ENCODE measurements around the gene SCNM1. TPM values are rescaled to one million over a fixed set of nuclear protein-coding genes. Genes with fewer than 3 reads are reported as not detected.

The SCNM1 gene
- total RNA-seq, 2 experiments from 2014 or later, result 54.1 to 70.9 TPM

DNA sequence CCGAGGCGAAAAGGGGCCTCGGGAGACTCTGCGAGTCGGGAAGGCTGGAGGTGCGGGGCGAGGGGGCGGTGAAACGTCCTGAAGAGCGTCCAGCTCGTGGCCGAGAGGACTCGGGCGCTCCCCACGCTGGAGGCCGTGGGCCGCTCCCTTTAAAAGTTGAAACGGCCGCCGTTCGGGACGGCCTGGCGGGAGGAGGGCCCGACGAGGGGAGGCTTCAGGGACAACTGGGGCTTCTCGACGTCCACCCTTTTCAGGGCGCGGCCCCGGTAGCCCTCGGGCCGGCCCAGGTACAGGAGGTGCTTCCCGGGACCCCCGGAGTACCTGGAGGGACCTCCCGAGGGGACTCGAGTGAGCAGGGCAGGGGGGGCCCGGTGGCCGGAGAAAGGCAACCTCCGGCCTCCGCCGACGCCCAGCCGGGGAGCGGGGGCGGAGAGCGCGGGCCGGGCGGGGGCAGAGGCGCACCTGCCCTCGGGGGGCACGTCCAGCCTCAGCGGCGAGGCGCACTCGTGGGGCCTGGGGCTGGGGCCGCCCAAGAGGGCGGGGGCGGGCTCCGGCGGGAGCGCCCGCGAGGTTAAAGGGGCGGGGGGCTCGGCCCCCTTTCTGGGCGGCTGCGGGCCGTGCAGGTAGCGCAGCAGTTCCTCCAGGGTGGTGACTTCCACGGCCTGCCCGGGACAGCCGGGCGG, 33.5 kb upstream of the SCNM1 start:
- intact Hi-C loops (cut with micrococcal nuclease; ENCODE audit: unreplicated experiment), result no loop called here
- no peak overlapping the region for H3K4me2 ChIP-seq (ENCODE audit: low read length)
- no peak for DNase-seq (ENCODE audit: low spot score)
- H4K20me1 ChIP-seq (ENCODE audit: insufficient read depth, low read length), result no peaks in the 10 kb centered on the region
- H3K36me3 ChIP-seq (ENCODE audit: insufficient read depth, low read length), result no peaks in the 10 kb centered on the region
- no peak overlapping the region for H3K4me3 ChIP-seq (ENCODE audit: low read depth, low read length, poor library complexity, severe bottlenecking)
- no peak overlapping the region for H2AFZ ChIP-seq (ENCODE audit: low read length)
- ChIA-PET POLR2A (no interaction called here), CTCF (ENCODE audit: unreplicated experiment) (no interaction called here)
- no peaks in the 10 kb centered on the region for H3K4me1 ChIP-seq (ENCODE audit: insufficient read depth, low read length, poor library complexity, severe bottlenecking)
- TF ChIP-seq EZH2phosphoT487 (IDR thresholded peaks at IDR 0.05; ENCODE audit: borderline replicate concordance, low read depth, low read length), result no peak
- TF ChIP-seq, protein P1, sequence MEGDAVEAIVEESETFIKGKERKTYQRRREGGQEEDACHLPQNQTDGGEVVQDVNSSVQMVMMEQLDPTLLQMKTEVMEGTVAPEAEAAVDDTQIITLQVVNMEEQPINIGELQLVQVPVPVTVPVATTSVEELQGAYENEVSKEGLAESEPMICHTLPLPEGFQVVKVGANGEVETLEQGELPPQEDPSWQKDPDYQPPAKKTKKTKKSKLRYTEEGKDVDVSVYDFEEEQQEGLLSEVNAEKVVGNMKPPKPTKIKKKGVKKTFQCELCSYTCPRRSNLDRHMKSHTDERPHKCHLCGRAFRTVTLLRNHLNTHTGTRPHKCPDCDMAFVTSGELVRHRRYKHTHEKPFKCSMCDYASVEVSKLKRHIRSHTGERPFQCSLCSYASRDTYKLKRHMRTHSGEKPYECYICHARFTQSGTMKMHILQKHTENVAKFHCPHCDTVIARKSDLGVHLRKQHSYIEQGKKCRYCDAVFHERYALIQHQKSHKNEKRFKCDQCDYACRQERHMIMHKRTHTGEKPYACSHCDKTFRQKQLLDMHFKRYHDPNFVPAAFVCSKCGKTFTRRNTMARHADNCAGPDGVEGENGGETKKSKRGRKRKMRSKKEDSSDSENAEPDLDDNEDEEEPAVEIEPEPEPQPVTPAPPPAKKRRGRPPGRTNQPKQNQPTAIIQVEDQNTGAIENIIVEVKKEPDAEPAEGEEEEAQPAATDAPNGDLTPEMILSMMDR (conservative IDR thresholded peaks at IDR 0.05; ENCODE audit: low read length), result no peak
- no peaks in the 10 kb centered on the region for H3K9me3 ChIP-seq (ENCODE audit: low read length)
- BruUV-seq (replicated peaks), result no TSS peak
- no peak overlapping the region for H3K27ac ChIP-seq (ENCODE audit: low read depth, low read length, poor library complexity, severe bottlenecking)
- no peaks in the 10 kb centered on the region for H3K79me2 ChIP-seq (ENCODE audit: insufficient read depth, low read depth, low read length)
- no peaks in the 10 kb centered on the region for H3K9me2 ChIP-seq (ENCODE audit: insufficient read depth, low read length)

- Histone ChIP-seq H3K9me2 (ENCODE audit: insufficient read depth, low read length) (no peaks in the 10 kb centered on the region), H3K4me3 (ENCODE audit: low read depth, low read length, poor library complexity, severe bottlenecking) (no peak overlapping the region), H3K36me3 (ENCODE audit: insufficient read depth, low read length) (no peaks in the 10 kb centered on the region), H3K4me1 (ENCODE audit: insufficient read depth, low read length, poor library complexity, severe bottlenecking) (no peaks in the 10 kb centered on the region), H2AFZ (ENCODE audit: low read length) (no peak overlapping the region), H4K20me1 (ENCODE audit: insufficient read depth, low read length) (no peaks in the 10 kb centered on the region), H3K27ac (ENCODE audit: low read depth, low read length, poor library complexity, severe bottlenecking) (no peak overlapping the region), H3K9me3 (ENCODE audit: low read length) (no peaks in the 10 kb centered on the region), H3K79me2 (ENCODE audit: insufficient read depth, low read depth, low read length) (no peaks in the 10 kb centered on the region), H3K4me2 (ENCODE audit: low read length) (no peak overlapping the region)
- ChIA-PET POLR2A (no interaction called here), CTCF (ENCODE audit: unreplicated experiment) (no interaction called here)
- intact Hi-C loops (cut with micrococcal nuclease; ENCODE audit: unreplicated experiment), result no loop called here
- no peak for DNase-seq (ENCODE audit: low spot score)
- TF ChIP-seq EZH2phosphoT487 (IDR thresholded peaks at IDR 0.05; ENCODE audit: borderline replicate concordance, low read depth, low read length), result no peak
- TF ChIP-seq, protein P1 (conservative IDR thresholded peaks at IDR 0.05; ENCODE audit: low read length), result no peak
- no TSS peak for BruUV-seq (replicated peaks)
These were observed 32.7 kb upstream of the SCNM1 start for GRCh38 chr1:151133018-151133806.

DNA sequence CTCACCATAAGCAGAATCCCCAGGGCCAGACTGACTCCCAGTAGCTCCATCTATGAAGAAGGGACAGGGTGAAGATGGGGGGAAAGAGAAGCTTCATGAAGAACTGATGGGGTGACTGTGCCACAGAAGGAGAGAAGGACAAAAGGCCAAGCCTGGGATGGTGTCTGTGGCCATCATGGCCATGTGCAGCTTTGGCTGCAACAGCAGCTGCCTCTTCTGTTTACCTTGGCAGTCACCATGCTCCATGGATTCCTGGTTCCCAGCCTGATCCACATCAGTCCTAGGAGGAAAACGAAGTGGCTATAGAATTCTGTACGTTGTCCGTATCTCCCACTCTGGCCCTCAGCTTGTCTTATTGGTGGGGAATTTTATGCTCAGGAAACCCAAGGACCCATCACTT, 31.5 kb upstream of the SCNM1 start:
- CTCF ChIA-PET (ENCODE audit: unreplicated experiment), result no interaction called here

More for the DNA sequence above, 31.5 kb upstream of the SCNM1 start:
- Histone ChIP-seq H3K4me1 (ENCODE audit: insufficient read depth, low read length, poor library complexity, severe bottlenecking) (no peaks in the 10 kb centered on the region), H3K79me2 (ENCODE audit: insufficient read depth, low read depth, low read length) (no peaks in the 10 kb centered on the region), H3K36me3 (ENCODE audit: insufficient read depth, low read length) (no peaks in the 10 kb centered on the region), H3K9me2 (ENCODE audit: insufficient read depth, low read length) (no peaks in the 10 kb centered on the region), H3K27ac (ENCODE audit: low read depth, low read length, poor library complexity, severe bottlenecking) (no peak overlapping the region), H2AFZ (ENCODE audit: low read length) (no peak overlapping the region), H3K4me3 (ENCODE audit: low read depth, low read length, poor library complexity, severe bottlenecking) (no peak overlapping the region), H3K4me2 (ENCODE audit: low read length) (no peak overlapping the region), H3K9me3 (ENCODE audit: low read length) (no peaks in the 10 kb centered on the region), H4K20me1 (ENCODE audit: insufficient read depth, low read length) (no peaks in the 10 kb centered on the region)
- DNase-seq (ENCODE audit: low spot score), result no peak
- no TSS peak for BruUV-seq (replicated peaks)
- POLR2A ChIA-PET, result no interaction called here
- TF ChIP-seq EZH2phosphoT487 (IDR thresholded peaks at IDR 0.05; ENCODE audit: borderline replicate concordance, low read depth, low read length), result no peak
- TF ChIP-seq, protein P1 (conservative IDR thresholded peaks at IDR 0.05; ENCODE audit: low read length), result no peak
- intact Hi-C loops (cut with micrococcal nuclease; ENCODE audit: unreplicated experiment), result no loop called here
